WERI-Rb-1 (cell line): ENCODE measurements around the gene MITD1.

Experiments
- DNase-seq: peaks from one replicate; pipeline ENCODE4 v3.0.0-alpha.2; 2020
- H3K27ac ChIP-seq: fragments of 250-450 bp; sonication (Bioruptor Pico); 2 replicates; pipeline ENCODE4 v1.5.1; 2020; ENCODE audit warnings: mild to moderate bottlenecking, moderate library complexity
- H3K27me3 ChIP-seq: fragments of 250-450 bp; sonication (Bioruptor Pico); 2 replicates; pipeline ENCODE4 v1.5.1; 2021; ENCODE audit warnings: mild to moderate bottlenecking, low read depth, moderate library complexity; ENCODE audit not compliant: insufficient read depth, severe bottlenecking
- H3K36me3 ChIP-seq: fragments of 250-450 bp; sonication (Bioruptor Pico); 2 replicates; pipeline ENCODE4 v1.5.1; 2020; ENCODE audit warnings: mild to moderate bottlenecking, moderate library complexity
- H3K4me3 ChIP-seq: 2 replicates; pipeline ENCODE4 v1.5.1; 2011; ENCODE audit warnings: low read depth, mild to moderate bottlenecking, control low read depth, low read length
- H3K9me3 ChIP-seq: fragments of 250-450 bp; sonication (Bioruptor Pico); 2 replicates; pipeline ENCODE4 v1.5.1; 2021; ENCODE audit warnings: mild to moderate bottlenecking, moderate library complexity; ENCODE audit not compliant: severe bottlenecking
- CTCF ChIP-seq: IDR thresholded peaks from 2 replicates; pipeline ENCODE4 v1.5.1; 2011; ENCODE audit warnings: low read depth, mild to moderate bottlenecking, control low read depth, inconsistent platforms, low read length

The MITD1 gene

DNA sequence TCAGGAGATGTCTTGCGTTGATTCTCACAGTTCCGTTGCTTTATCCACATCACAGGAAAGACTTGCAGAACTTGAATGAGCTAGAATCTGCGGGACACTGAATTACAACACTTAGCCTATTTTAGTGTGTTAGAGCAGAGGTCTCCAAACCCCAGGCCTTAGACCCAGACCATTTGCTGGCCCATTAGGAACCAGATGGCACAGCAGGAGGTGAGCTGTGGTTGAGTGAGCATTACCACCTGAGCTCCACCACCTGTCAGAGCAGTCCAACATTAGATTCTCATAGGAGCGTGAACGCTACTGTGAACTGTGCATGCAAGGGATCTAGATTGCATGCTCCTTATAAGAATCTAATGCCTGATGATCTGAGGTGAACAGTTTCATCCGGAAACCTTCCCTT lies 4.0 kb upstream of the MITD1 start:
- Histone ChIP-seq H3K36me3 (peaks cover 3% of the 10 kb centered on the region), H3K27me3 (no peaks in the 10 kb centered on the region), H3K4me3 (no peak overlapping the region), H3K27ac (no peak overlapping the region), H3K9me3 (no peaks in the 10 kb centered on the region)
- TF ChIP-seq CTCF, result no peak
- DNase-seq, result no peak

DNA sequence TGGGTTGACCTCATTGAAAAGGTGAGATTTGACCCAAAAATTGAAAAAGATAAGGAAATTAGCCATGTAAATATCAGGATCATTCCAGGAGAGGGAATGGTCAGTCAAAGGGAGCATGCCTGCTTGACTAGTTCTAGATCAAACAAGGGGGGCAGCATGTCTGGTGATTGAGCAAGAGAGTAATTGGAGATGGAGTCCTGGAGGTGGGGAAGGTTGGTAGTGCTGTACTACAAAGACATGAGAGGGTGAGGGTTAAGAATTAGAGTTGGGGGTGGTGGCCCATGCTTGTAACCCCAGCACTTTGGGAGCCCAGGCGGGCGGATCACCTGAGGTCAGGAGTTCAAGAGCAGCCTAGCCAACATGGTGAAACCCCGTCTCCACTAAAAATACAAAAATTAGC lies 2.2 kb upstream of the MITD1 start:
- Histone ChIP-seq H3K27ac (no peak overlapping the region), H3K36me3 (peaks cover 3% of the 10 kb centered on the region), H3K27me3 (no peaks in the 10 kb centered on the region), H3K9me3 (no peaks in the 10 kb centered on the region), H3K4me3 (no peak overlapping the region)
- no peak for DNase-seq
- TF ChIP-seq CTCF, result no peak

DNA sequence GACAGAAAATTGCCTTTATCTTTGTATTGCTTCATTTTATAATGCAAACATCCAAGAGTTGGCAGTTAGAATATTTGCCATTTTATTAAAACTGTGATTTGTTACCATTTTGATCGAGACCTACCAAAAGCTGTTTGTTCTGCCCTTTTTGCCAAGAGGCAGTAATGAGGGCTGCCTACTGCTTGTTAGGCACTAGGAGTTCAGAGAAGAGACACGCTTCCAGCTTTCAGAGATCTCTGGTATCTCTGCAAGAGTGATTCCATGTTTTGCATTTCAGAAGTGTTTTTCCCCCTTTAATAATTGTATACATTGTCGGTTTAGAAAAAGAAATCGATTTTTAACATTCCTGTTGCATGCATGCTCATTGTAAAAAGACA lies 754 bp upstream of the MITD1 start:
- no peak for TF ChIP-seq CTCF
- DNase-seq, result no peak
- peak overlapping the region; percentile 68 for H3K4me3 ChIP-seq
- H3K9me3 ChIP-seq, result no peaks in the 10 kb centered on the region
- H3K27me3 ChIP-seq, result no peaks in the 10 kb centered on the region
- peak overlapping the region; percentile 86 for H3K27ac ChIP-seq
- H3K36me3 ChIP-seq, result no peaks in the 10 kb centered on the region; the same call in none of the 2 replicates

- H3K27me3 ChIP-seq, result no peaks in the 10 kb centered on the region
- H3K4me3 ChIP-seq, result no peak overlapping the region
- H3K27ac ChIP-seq, result no peak overlapping the region
- no peak for DNase-seq
- H3K36me3 ChIP-seq, result peaks cover 29% of the 10 kb centered on the region
- TF ChIP-seq CTCF, result no peak
- no peaks in the 10 kb centered on the region for H3K9me3 ChIP-seq
Measured at GRCh38 chr2:99171377-99172140, 9.3 kb downstream of the MITD1 start.

DNA sequence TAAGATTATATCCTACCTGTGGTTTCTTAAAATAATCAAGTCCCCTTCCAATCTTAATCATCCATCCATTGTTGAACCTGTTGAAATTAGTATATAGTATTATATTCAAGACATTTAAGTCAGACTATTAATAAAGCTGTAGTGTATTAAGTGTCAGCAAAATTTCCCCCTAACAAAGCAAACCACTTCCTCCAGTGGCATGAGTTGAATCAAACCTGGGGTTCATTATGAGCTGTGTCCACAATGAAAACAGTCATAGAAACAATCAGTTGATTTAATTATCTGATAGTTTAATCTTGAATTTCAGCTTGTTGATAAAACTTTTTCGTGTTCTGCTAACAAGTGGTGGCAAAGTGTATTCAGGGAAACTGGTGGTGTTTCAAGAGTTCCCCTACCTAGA lies 11.3 kb downstream of the MITD1 start:
- Histone ChIP-seq H3K4me3 (no peak overlapping the region), H3K9me3 (no peaks in the 10 kb centered on the region), H3K36me3 (peaks cover 31% of the 10 kb centered on the region), H3K27ac (no peak overlapping the region), H3K27me3 (no peaks in the 10 kb centered on the region)
- DNase-seq, result no peak
- no peak for TF ChIP-seq CTCF

DNA sequence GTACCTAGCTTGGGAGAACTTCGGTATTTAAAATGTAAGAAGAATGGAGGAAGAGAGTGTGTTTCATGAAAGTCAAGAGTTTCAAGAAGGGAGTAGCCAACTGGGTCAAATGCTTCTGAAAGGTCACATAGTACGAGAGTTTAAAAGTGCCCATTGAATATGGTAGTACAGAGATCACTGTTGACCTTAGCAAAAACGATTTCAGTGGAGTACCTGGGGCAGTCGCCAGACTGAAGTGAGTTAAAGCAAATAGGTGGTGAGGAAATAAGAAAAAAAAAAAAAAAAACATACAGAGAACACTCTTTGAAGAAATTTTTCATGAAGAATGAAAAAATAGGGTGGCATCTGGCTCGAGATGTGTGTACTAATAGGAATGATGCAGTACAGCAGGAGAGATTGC lies 14.6 kb downstream of the MITD1 start:
- H3K9me3 ChIP-seq, result no peaks in the 10 kb centered on the region
- H3K27ac ChIP-seq, result no peak overlapping the region
- no peak for DNase-seq
- no peak overlapping the region for H3K4me3 ChIP-seq
- peaks cover 19% of the 10 kb centered on the region for H3K36me3 ChIP-seq
- H3K27me3 ChIP-seq, result no peaks in the 10 kb centered on the region
- no peak for TF ChIP-seq CTCF
